ENCODE results near the gene GTF2H3. TPM values are rescaled to one million over a fixed set of nuclear protein-coding genes. Genes with fewer than 3 reads are reported as not detected.

Gene GTF2H3
- total and polyA plus RNA-seq, 2 experiments from 2014 or later, result 10.5 to 27.7 TPM

GRCh38 chr12:123614531-123614930, 19.1 kb upstream of the GTF2H3 start (continued):
- TF ChIP-seq ZNF462 (CRISPR knock-in tag; IDR thresholded peaks at IDR 0.05), result no peak
- TF ChIP-seq ZNF114 (CRISPR knock-in tag; IDR thresholded peaks at IDR 0.05), result no peak
- no peak for TF ChIP-seq JUNB (IDR thresholded peaks at IDR 0.05; ENCODE audit: unreplicated experiment)
- TF ChIP-seq ETS1 (IDR thresholded peaks at IDR 0.05), result no peak
- no peak for TF ChIP-seq CREB1 (CRISPR knock-in tag; IDR thresholded peaks at IDR 0.05; ENCODE audit: low read depth)
- no peak for TF ChIP-seq STAT1 (IDR thresholded peaks at IDR 0.05; ENCODE audit: unreplicated experiment)
- no peak for TF ChIP-seq ZNF331 (CRISPR knock-in tag; IDR thresholded peaks at IDR 0.05; ENCODE audit: low read depth)

GRCh38 chr12:123617144-123617543, 16.5 kb upstream of the GTF2H3 start:
- peaks cover 92% of the 10 kb centered on the region for H3K36me3 Mint-ChIP-seq (ENCODE audit: low read depth)
- Histone ChIP-seq H3K27ac (ENCODE audit: low read depth) (no peak overlapping the region), H2AFZ (no peak overlapping the region), H3K9me2 (ENCODE audit: insufficient read depth) (no peaks in the 10 kb centered on the region), H3K4me1 (ENCODE audit: insufficient read depth) (no peaks in the 10 kb centered on the region), H3K36me3 (ENCODE audit: insufficient read depth) (peaks cover 69% of the 10 kb centered on the region), H3K4me2 (no peak overlapping the region), H4K20me1 (replicated peaks; ENCODE audit: insufficient read depth) (peaks cover 27% of the 10 kb centered on the region), H3K4me3 (no peak overlapping the region), H3F3A (replicated peaks; ENCODE audit: low read depth) (peaks cover 41% of the 10 kb centered on the region), H3K27me3 (ENCODE audit: insufficient read depth) (no peaks in the 10 kb centered on the region), H3K79me2 (replicated peaks; ENCODE audit: insufficient read depth) (peaks cover 5% of the 10 kb centered on the region)
- H3K4me1 Mint-ChIP-seq, result no peaks in the 10 kb centered on the region
- DNase-seq (ENCODE audit: low spot score), result no peak
- H3K27ac Mint-ChIP-seq, result no peak overlapping the region
- no peaks in the 10 kb centered on the region; the same call in 2 of the 3 replicates for H3K9me3 Mint-ChIP-seq
- no peak overlapping the region for H3K4me3 Mint-ChIP-seq
- ATAC-seq, result no peak
- no peaks in the 10 kb centered on the region for H3K27me3 Mint-ChIP-seq (ENCODE audit: insufficient read depth, low read depth, poor library complexity)
- TF ChIP-seq JUNB (IDR thresholded peaks at IDR 0.05; ENCODE audit: unreplicated experiment), result no peak
- no peak for TF ChIP-seq ZNF462 (CRISPR knock-in tag; IDR thresholded peaks at IDR 0.05)
- no peak for TF ChIP-seq POLR2AphosphoS5 (IDR thresholded peaks at IDR 0.05; ENCODE audit: low read depth)

Data from GM23338 (cell line).